Measurements from ENCODE around the gene SESN3.

GRCh38 chr11:95119361-95120060 lies 111.5 kb downstream of the SESN3 start:
- TF ChIP-seq, protein P1, sequence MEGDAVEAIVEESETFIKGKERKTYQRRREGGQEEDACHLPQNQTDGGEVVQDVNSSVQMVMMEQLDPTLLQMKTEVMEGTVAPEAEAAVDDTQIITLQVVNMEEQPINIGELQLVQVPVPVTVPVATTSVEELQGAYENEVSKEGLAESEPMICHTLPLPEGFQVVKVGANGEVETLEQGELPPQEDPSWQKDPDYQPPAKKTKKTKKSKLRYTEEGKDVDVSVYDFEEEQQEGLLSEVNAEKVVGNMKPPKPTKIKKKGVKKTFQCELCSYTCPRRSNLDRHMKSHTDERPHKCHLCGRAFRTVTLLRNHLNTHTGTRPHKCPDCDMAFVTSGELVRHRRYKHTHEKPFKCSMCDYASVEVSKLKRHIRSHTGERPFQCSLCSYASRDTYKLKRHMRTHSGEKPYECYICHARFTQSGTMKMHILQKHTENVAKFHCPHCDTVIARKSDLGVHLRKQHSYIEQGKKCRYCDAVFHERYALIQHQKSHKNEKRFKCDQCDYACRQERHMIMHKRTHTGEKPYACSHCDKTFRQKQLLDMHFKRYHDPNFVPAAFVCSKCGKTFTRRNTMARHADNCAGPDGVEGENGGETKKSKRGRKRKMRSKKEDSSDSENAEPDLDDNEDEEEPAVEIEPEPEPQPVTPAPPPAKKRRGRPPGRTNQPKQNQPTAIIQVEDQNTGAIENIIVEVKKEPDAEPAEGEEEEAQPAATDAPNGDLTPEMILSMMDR (IDR thresholded peaks at IDR 0.05): no peak
- no peak for TF ChIP-seq POLR2A (IDR thresholded peaks at IDR 0.05)
